Activated effector memory CD4-positive, alpha-beta T cell treated with anti-CD3 and anti-CD28 coated beads, Interleukin-2, amount 50 U/mL, for 16 hours (primary cell): Measurements from ENCODE around the gene CSF3.
"Not testable (repeated sequence)": the region's sequence is repeated elsewhere in the genome, so short reads cannot be mapped to it uniquely, and the experiment has no call there.

Experiments used
- DNase-seq: peaks from one replicate; pipeline ENCODE4 v3.0.0-alpha.2; 2020

CSF3 gene

GRCh38 chr17:39999067-39999466 lies 16.2 kb upstream of the CSF3 start:
- no peak for DNase-seq

GRCh38 chr17:40000161-40000560 lies 15.1 kb upstream of the CSF3 start:
- DNase-seq = no peak

- DNase-seq = not testable (repeated sequence)
Measured at GRCh38 chr17:40001335-40001734, 13.9 kb upstream of the CSF3 start.

DNA sequence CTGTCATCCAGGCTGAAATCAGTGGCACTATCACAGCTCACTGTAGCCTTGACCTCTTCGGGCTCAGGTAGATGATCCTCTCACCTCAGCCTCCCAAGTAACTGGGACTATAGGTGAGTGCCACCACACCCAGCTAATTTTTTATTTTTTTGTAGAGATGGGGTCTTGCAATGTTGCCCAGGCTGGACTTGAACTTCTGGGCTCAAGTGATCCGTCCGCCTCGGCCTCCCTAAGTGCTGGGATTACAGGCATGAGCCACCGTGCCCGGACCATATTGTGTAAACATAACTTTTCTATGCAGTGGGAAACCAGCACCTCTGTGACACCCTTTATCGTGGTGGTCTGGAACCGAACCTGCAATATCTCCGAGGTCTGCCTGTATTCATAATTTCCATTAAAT lies 11.2 kb upstream of the CSF3 start:
- DNase-seq = no peak

DNA sequence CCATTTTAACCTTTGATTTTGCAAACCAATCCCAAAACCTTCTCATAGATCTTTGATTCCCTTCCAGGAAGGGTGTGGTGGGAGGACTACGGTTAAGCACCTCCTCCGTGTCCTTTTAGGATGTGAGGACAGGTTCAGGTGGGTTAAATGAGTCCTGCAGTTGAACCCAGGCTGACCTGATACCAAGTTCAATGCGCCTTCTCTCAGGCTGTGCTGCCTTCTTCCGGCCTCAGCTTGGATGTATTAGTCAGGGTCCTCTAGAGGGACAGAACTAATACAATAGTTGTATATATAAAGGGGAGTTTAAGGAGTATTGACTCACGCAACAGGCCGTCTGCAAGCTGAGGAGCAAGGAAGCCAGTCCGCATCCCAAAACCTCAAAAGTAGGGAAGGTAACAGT lies 10.5 kb upstream of the CSF3 start:
- no peak for DNase-seq

DNA sequence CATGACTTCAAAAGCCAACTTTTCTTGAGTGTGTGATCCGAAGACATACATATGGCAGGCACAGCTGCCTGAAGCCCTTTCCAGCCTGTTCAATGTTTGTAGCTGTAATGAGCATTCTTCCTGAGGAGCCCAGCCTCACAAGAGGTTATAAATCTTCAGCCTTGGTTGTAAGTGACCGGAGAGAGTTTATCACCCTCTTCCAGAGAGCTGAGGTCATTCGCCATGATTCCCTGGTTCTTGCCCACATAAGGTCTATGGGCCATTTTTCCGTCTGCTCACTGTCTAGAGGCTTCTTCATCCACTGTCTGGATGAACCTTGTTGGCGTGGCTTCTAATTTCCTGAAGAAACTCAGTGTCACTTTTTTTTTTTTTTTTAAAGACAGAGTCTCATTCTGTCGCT lies 9.7 kb upstream of the CSF3 start:
- no peak for DNase-seq

DNA sequence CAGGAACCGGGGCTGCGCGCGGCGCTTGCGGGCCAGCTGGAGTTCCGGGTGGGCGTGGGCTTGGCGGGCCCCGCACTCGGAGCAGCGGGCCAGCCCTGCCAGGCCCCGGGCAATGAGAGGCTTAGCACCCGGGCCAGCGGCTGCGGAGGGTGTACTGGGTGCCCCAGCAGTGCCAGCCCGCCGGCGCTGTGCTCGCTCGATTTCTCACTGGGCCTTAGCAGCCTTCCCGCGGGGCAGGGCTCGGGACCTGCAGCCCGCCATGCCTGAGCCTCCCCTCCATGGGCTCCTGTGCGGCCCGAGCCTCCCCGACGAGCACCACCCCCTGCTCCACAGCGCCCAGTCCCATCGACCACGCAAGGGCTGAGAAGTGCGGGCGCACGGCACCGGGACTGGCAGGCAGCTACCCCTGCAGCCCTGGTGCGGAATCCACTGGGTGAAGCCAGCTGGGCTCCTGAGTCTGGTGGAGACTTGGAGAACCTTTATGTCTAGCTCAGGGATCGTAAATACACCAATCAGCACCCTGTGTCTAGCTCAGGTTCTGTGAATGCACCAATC lies 4.2 kb upstream of the CSF3 start:
- not testable (repeated sequence) for DNase-seq

DNA sequence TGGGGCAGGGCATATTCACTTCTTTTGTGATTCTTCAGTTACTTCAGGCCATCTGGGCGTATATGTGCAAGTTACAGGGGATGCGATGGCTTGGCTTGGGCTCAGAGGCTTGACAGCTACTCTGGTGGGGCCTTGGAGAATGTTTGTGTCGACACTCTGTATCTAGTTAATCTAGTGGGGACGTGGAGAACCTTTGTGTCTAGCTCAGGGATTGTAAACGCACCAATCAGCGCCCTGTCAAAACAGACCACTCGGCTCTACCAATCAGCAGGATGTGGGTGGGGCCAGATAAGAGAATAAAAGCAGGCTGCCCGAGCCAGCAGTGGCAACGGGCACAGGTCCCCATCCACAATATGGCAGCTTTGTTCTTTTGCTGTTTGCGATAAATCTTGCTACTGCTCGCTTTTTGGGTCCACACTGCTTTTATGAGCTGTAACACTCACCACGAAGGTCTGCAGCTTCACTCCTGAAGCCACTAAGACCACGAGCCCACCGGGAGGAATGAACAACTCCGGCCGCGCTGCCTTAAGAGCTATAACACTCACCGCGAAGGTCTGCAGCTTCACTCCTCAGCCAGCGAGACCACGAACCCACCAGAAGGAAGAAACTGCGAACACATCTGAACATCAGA lies 3.1 kb upstream of the CSF3 start:
- not testable (repeated sequence) for DNase-seq

DNA sequence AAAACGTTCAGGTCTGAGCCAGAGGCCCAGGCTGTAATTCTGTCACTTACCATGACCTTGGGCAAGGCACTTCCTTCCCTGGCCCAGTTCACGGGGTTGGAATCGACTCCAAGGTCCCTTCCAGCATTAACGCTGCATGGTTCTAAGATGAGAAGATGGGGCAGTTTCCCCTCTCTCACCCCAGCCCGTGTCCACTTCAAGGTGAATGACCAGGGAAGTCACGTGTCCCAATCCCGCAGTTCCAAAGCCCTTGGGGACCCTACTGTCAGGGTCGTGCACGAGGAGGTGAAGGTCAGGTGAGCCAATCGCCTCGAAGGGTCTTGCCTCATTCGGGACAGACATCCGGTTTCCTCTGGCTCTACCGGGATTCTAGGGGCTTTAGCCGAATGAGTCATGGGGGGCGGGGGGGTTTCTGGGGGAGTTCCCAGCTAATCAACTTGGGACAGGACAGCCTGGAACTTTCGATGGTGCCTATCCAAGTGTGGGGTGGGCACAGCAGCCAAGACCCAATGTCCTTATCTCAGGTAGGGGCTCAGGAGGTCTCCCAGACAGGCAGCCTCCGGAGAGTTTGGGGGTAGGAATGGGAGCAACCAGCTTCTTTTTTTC lies 762 bp upstream of the CSF3 start:
- no peak for DNase-seq

DNA sequence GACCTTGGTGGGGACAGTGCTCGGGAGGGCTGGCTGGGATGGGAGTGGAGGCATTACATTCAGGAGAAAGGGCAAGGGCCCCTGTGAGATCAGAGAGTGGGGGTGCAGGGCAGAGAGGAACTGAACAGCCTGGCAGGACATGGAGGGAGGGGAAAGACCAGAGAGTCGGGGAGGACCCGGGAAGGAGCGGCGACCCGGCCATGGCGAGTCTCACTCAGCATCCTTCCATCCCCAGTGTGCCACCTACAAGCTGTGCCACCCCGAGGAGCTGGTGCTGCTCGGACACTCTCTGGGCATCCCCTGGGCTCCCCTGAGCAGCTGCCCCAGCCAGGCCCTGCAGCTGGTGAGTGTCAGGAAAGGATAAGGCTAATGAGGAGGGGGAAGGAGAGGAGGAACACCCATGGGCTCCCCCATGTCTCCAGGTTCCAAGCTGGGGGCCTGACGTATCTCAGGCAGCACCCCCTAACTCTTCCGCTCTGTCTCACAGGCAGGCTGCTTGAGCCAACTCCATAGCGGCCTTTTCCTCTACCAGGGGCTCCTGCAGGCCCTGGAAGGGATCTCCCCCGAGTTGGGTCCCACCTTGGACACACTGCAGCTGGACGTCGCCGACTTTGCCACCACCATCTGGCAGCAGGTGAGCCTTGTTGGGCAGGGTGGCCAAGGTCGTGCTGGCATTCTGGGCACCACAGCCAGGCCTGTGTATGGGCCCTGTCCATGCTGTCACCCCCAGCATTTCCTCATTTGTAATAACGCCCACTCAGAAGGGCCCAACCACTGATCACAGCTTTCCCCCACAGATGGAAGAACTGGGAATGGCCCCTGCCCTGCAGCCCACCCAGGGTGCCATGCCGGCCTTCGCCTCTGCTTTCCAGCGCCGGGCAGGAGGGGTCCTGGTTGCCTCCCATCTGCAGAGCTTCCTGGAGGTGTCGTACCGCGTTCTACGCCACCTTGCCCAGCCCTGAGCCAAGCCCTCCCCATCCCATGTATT lies 1.1 kb downstream of the CSF3 start:
- no peak for DNase-seq

DNA sequence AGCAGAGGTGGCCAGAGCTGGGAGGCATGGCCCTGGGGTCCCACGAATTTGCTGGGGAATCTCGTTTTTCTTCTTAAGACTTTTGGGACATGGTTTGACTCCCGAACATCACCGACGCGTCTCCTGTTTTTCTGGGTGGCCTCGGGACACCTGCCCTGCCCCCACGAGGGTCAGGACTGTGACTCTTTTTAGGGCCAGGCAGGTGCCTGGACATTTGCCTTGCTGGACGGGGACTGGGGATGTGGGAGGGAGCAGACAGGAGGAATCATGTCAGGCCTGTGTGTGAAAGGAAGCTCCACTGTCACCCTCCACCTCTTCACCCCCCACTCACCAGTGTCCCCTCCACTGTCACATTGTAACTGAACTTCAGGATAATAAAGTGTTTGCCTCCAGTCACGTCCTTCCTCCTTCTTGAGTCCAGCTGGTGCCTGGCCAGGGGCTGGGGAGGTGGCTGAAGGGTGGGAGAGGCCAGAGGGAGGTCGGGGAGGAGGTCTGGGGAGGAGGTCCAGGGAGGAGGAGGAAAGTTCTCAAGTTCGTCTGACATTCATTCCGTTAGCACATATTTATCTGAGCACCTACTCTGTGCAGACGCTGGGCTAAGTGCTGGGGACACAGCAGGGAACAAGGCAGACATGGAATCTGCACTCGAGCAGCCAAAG lies 2.3 kb downstream of the CSF3 start:
- no peak for DNase-seq

- no peak for DNase-seq
Measured at GRCh38 chr17:40018211-40019121, 3.2 kb downstream of the CSF3 start.

- no peak for DNase-seq
Measured at GRCh38 chr17:40019140-40019991, 4.1 kb downstream of the CSF3 start.

DNA sequence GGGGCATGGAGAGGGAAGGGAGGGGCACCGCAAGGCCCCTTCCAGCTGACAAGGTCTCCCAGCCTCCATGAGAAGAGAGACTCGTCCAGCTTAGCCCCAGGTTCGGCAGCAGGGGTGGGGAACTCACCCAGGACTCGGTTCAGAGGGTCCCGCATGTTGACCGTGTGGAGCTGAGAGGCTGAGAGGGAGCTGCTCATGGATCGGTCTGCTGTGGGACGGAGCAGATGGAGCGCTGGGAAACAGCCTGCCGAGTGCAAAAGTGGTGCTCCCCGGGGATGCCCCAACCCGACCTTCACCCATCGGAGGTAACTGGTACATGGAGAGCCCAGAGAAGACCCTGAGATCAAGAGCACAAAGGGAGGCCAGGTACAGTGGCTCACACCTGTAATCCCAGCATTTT lies 4.9 kb downstream of the CSF3 start:
- no peak for DNase-seq

DNA sequence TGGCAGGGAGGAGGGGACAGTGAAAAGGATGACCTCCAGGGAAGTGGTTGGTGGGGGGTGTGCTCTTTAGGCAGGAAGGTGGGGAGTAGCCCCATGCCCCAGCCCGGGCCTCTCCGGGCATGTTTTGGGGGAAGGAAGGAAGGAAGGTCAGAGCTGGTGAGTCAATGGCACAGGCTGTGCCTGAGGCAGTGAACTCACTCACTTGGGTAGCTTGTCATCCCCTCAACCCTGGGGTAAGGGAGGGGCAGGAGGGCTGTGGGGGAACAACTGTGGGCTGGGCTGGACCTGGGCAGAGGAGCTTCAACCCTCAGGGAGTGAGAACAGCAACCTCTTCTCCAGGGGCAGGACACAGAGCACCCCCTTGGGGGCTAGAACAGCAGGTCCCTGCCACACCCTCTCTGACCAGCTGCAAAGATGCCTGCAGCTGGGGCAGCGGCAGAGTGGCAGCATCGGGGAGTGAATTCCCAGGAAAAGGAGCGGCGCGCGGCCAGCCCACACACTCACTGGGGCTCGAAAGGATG lies 6.3 kb downstream of the CSF3 start:
- no peak for DNase-seq

- DNase-seq = no peak
Measured at GRCh38 chr17:40022497-40022896, 7.3 kb downstream of the CSF3 start.

GRCh38 chr17:40022961-40023541 lies 7.8 kb downstream of the CSF3 start:
- DNase-seq = no peak

- no peak for DNase-seq
Measured at GRCh38 chr17:40023590-40024292, 8.5 kb downstream of the CSF3 start.

- no peak for DNase-seq
Measured at GRCh38 chr17:40024901-40025300, 9.7 kb downstream of the CSF3 start.

DNA sequence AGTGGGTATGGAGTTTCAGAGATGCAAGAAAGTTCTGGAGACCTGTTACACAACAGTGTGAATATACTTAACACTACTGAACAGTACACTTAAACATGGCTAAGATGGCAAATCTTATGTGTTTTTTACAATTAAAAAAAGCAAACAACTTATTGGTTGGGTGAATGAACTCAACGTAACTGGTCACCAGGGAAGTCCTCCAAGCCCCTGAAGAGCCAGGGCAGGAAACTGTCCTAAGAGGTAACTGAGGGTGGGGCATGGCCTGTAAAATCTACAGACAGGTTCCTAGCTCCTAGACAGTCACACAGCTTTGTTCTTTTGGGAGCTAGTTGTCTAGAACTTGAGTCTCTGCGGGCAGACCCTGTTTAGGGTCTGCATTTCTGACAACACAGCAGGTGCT lies 10.3 kb downstream of the CSF3 start:
- DNase-seq = no peak
